ENCODE data around the gene B4GALT5. TPM values are rescaled to one million over a fixed set of nuclear protein-coding genes. Genes with fewer than 3 reads are reported as not detected.

Gene B4GALT5
- total RNA-seq, 1 experiment from 2014 or later, result 77.0 TPM

- Histone ChIP-seq H4K91ac (ENCODE audit: insufficient read length, low read depth, low read length) (no peak overlapping the region), H3K23me2 (ENCODE audit: insufficient read length, low read depth, low read length, poor library complexity, severe bottlenecking) (no peaks in the 10 kb centered on the region), H2BK5ac (ENCODE audit: insufficient read length, low read length) (no peak overlapping the region), H3K27ac (ENCODE audit: insufficient read length, low read depth, low read length) (no peak overlapping the region), H3K27me3 (ENCODE audit: insufficient read depth, low read length) (no peaks in the 10 kb centered on the region), H2AK5ac (ENCODE audit: insufficient read length, low read length) (no peak overlapping the region), H3K79me1 (ENCODE audit: insufficient read depth, low read depth, low read length, poor library complexity, severe bottlenecking) (peaks cover 3% of the 10 kb centered on the region), H2BK120ac (ENCODE audit: low read depth, low read length, poor library complexity, severe bottlenecking) (no peak overlapping the region), H2BK15ac (ENCODE audit: low read depth, low read length) (no peak overlapping the region), H4K8ac (replicated peaks; ENCODE audit: insufficient read length, low read depth, low read length) (no peak overlapping the region), H3K9ac (ENCODE audit: extremely low read depth, insufficient read length, low read length) (no peak overlapping the region), H2BK20ac (ENCODE audit: low read depth, low read length, poor library complexity, severe bottlenecking) (no peak overlapping the region), H3K23ac (ENCODE audit: insufficient read length, low read depth, low read length) (no peak overlapping the region), H3K4me1 (ENCODE audit: insufficient read depth, low read length) (no peaks in the 10 kb centered on the region), H3K79me2 (ENCODE audit: insufficient read depth, low read length) (no peaks in the 10 kb centered on the region), H3K18ac (ENCODE audit: insufficient read length, low read depth, low read length) (no peak overlapping the region), H3T11ph (ENCODE audit: low read length) (no peak overlapping the region), H2AFZ (ENCODE audit: low read length) (no peak overlapping the region), H3K4me2 (ENCODE audit: insufficient read depth, insufficient read length, low read length) (no peak overlapping the region), H3K9me3 (ENCODE audit: control insufficient read depth, low read depth, low read length) (no peaks in the 10 kb centered on the region), H4K5ac (ENCODE audit: insufficient read length, low read depth, low read length) (no peak overlapping the region), H2BK12ac (ENCODE audit: insufficient read length, low read depth, low read length) (no peak overlapping the region), H4K20me1 (ENCODE audit: control insufficient read depth, insufficient read depth, insufficient read length) (no peaks in the 10 kb centered on the region), H3K4ac (ENCODE audit: low read depth, low read length) (no peak overlapping the region), H3K56ac (ENCODE audit: insufficient read length, low read depth, low read length) (no peak overlapping the region), H3K14ac (ENCODE audit: insufficient read depth, low read length) (no peak overlapping the region)
- Mint-ChIP-seq H3K27me3 (ENCODE audit: low read depth) (no peaks in the 10 kb centered on the region), H3K9me3 (no peaks in the 10 kb centered on the region), H3K27ac (peak overlapping the region in 1 of 3 experiments; percentile 9; a peak in 1 of 7 replicates), H3K36me3 (ENCODE audit: insufficient read depth in 1 of 3, low read depth in 3 of 3) (peaks cover 30 to 78% (median 70%) of the 10 kb centered on the region in 3 experiments; a peak in 6 of 7 replicates), H3K4me3 (no peak overlapping the region), H3K4me1 (0 out of 4 replicates have a peak, but pooled peaks cover 0 to 3% of the 10 kb centered on the region in 2 experiments)
- no CpG with 5 or more reads among the region's 2 CpGs for WGBS (ENCODE audit: extremely low coverage, insufficient read length, low lambda C conversion rate)
- TF ChIP-seq, protein P1, sequence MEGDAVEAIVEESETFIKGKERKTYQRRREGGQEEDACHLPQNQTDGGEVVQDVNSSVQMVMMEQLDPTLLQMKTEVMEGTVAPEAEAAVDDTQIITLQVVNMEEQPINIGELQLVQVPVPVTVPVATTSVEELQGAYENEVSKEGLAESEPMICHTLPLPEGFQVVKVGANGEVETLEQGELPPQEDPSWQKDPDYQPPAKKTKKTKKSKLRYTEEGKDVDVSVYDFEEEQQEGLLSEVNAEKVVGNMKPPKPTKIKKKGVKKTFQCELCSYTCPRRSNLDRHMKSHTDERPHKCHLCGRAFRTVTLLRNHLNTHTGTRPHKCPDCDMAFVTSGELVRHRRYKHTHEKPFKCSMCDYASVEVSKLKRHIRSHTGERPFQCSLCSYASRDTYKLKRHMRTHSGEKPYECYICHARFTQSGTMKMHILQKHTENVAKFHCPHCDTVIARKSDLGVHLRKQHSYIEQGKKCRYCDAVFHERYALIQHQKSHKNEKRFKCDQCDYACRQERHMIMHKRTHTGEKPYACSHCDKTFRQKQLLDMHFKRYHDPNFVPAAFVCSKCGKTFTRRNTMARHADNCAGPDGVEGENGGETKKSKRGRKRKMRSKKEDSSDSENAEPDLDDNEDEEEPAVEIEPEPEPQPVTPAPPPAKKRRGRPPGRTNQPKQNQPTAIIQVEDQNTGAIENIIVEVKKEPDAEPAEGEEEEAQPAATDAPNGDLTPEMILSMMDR (conservative IDR thresholded peaks at IDR 0.05), result no peak
- DNase-seq, result no peak
Measured at GRCh38 chr20:49646528-49646927, 67.2 kb downstream of the B4GALT5 start.
